ENCODE measurements around the gene PCDHGB5. TPM values are rescaled to one million over a fixed set of nuclear protein-coding genes. Genes with fewer than 3 reads are reported as not detected.
"Not testable (repeated sequence)": the region's sequence is repeated elsewhere in the genome, so short reads cannot be mapped to it uniquely, and the experiment has no call there.

PCDHGB5 gene
- total and polyA plus RNA-seq, 2 experiments from 2014 or later: 1.2 TPM; not detected in 1

GRCh38 chr5:141402553-141403243, 5.0 kb downstream of the PCDHGB5 start, which contains the start of gene PCDHGA9:
TSS of gene PCDHGA9 (plus strand) at chr5:141402778. CDS start at chr5:141402953, 175 bp downstream.
- Histone ChIP-seq H3K9me3 (ENCODE audit: low read depth) (no peaks in the 10 kb centered on the region), H3K4me1 (ENCODE audit: low read depth) (no peaks in the 10 kb centered on the region), H3K36me3 (no peaks in the 10 kb centered on the region), H3K27me3 (no peaks in the 10 kb centered on the region), H3K4me3 (no peak within 1 kb of the TSS), H3K27ac (no peak within 1 kb of the TSS)
- peak; percentile 39 for TF ChIP-seq CTCF (IDR thresholded peaks at IDR 0.05; ENCODE audit: low read depth, low read length)
- DNase-seq (ENCODE audit: low read depth in 1 of 2, low spot score in 1 of 2): peak in 1 of 2 donors; percentile 49

GRCh38 chr5:141403387-141403786, 5.6 kb downstream of the PCDHGB5 start:
- Histone ChIP-seq H3K27ac (no peak overlapping the region), H3K4me1 (ENCODE audit: low read depth) (no peaks in the 10 kb centered on the region), H3K9me3 (ENCODE audit: low read depth) (no peaks in the 10 kb centered on the region), H3K27me3 (no peaks in the 10 kb centered on the region), H3K4me3 (no peak overlapping the region), H3K36me3 (no peaks in the 10 kb centered on the region)
- DNase-seq (ENCODE audit: low read depth in 1 of 2, low spot score in 1 of 2): no peak
- no peak for TF ChIP-seq CTCF (IDR thresholded peaks at IDR 0.05; ENCODE audit: low read depth, low read length)

GRCh38 chr5:141407790-141408505, 10.2 kb downstream of the PCDHGB5 start, which contains the start of gene PCDHGB6:
TSS of gene PCDHGB6 (plus strand) at chr5:141408021. CDS start at chr5:141408203, 182 bp downstream.
- H3K4me1 ChIP-seq (ENCODE audit: low read depth); H3K9me3 ChIP-seq (ENCODE audit: low read depth); H3K27me3 ChIP-seq; H3K36me3 ChIP-seq: not testable (repeated sequence)
- DNase-seq (ENCODE audit: low read depth in 1 of 2, low spot score in 1 of 2): peak; percentile 58 to 88
- Histone ChIP-seq H3K27ac (peak within 1 kb of the TSS; percentile 91), H3K4me3 (peak within 1 kb of the TSS; percentile 69)
- peak; percentile 54 for TF ChIP-seq CTCF (IDR thresholded peaks at IDR 0.05; ENCODE audit: low read depth, low read length)

- DNase-seq (ENCODE audit: low read depth in 1 of 2, low spot score in 1 of 2): no peak
- Histone ChIP-seq H3K4me1 (ENCODE audit: low read depth) (peaks cover 4% of the 10 kb centered on the region), H3K36me3 (no peaks in the 10 kb centered on the region), H3K27me3 (no peaks in the 10 kb centered on the region), H3K4me3 (no peak overlapping the region), H3K9me3 (ENCODE audit: low read depth) (peaks cover 8% of the 10 kb centered on the region), H3K27ac (no peak overlapping the region)
- no peak for TF ChIP-seq CTCF (IDR thresholded peaks at IDR 0.05; ENCODE audit: low read depth, low read length)
These were observed 12.0 kb downstream of the PCDHGB5 start for GRCh38 chr5:141409598-141410306.

GRCh38 chr5:141411575-141411974, 13.8 kb downstream of the PCDHGB5 start:
- H3K9me3 ChIP-seq (ENCODE audit: low read depth): peaks cover 8% of the 10 kb centered on the region
- H3K4me3 ChIP-seq: no peak overlapping the region
- DNase-seq (ENCODE audit: low read depth in 1 of 2, low spot score in 1 of 2): no peak

More at GRCh38 chr5:141411575-141411974, 13.8 kb downstream of the PCDHGB5 start:
- no peaks in the 10 kb centered on the region for H3K36me3 ChIP-seq
- no peaks in the 10 kb centered on the region for H3K27me3 ChIP-seq
- H3K27ac ChIP-seq: no peak overlapping the region
- TF ChIP-seq CTCF (IDR thresholded peaks at IDR 0.05; ENCODE audit: low read depth, low read length): no peak
- H3K4me1 ChIP-seq (ENCODE audit: low read depth): peaks cover 4% of the 10 kb centered on the region
